HS-27A (cell line): ENCODE data around the gene TAF3.
"Not testable (repeated sequence)": the region's sequence is repeated elsewhere in the genome, so short reads cannot be mapped to it uniquely, and the experiment has no call there.

Experiments used
- DNase-seq: peaks from one replicate; pipeline ENCODE4 v3.0.0-alpha.2; 2012; ENCODE audit warnings: low read depth, missing footprints

Gene TAF3

DNA sequence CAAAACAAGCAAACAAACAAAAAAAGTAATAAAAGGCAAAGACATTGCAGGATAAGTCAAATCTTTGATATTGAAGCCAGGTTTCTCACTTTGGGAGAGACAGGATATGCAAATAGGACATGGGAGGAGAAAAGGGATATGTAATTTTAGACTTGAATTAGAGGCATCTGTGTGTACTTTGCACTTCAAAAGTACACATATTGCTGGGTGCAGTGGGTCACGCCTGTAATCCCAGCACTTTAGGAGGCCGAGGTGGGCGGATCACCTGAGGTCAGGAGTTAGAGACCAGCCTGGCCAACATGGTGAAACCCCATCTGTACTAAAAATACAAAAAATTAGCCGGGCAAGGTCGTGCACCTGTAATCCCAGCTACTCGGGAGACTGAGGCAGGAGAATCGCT, 6.6 kb upstream of the TAF3 start:
- DNase-seq, result not testable (repeated sequence)

DNA sequence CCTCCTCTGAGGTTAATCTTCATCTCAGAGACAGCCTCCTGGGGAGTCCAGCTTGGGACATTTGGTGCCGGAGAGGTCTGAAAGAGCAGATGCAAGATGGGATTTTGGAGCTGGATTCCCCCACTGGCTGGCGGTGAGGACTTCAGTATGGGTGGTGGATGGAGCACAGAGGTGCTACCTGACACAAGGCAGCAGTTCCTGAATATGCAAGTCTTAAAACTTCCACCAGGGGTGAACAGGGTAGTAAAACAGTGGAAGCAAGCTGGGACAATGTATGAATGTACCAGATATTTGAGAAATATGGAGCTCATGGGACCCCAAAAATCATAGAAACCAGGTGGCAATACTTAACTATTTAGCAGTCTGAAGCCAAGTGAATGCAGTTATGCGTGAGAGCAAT, 4.8 kb upstream of the TAF3 start:
- no peak for DNase-seq

DNA sequence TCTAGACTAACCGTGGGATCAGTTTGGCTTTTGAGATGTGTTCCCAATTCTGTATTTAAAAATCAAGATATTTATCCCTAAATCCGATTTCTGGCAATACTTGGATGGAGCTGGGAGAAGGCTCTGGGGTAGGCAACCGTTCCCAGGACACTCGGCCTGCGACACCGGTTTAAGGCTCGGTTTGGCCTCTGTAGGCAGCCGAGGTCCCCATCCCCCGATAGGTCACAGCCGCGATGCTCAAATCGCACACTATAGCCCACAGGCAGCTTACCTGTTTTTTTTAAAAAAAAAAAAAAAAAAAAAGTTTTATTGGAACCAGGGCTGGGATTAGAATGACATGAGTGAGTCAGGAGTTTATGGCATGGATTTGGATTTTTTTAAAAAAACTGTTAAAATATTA, 729 bp upstream of the TAF3 start:
- no peak for DNase-seq

DNA sequence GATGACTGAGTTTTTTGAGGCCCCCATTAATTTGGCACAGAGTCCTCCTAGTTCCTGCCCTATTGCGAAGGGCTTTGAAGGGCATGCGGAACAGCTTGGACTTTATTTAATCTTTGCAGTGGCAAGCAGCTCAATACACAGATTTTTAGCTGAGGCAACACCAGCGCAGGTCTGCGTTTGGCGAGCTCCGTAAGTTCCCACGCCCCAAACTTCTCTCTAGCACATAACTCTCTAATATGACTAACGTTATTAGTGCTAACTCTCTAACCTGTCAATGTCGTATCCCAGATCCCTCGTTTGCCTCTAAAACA, 366 bp upstream of the TAF3 start:
- no peak for DNase-seq

DNA sequence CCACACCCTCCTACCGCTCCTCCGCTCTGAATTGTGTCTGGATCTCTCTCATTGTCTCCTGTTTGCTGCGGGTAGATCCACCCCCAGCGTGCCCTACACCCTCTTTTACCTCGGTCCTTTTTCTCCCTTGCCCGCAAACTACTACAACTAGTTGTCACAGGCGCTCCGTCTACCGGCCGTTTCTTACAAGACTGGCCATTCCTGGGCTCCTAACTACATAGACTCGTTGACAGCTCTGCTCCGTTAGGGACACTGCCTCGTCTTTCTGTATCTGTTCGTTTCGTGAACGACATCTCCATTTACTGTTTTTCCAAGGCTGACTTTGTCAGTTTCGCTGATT, 786 bp downstream of the TAF3 start:
- no peak for DNase-seq

DNA sequence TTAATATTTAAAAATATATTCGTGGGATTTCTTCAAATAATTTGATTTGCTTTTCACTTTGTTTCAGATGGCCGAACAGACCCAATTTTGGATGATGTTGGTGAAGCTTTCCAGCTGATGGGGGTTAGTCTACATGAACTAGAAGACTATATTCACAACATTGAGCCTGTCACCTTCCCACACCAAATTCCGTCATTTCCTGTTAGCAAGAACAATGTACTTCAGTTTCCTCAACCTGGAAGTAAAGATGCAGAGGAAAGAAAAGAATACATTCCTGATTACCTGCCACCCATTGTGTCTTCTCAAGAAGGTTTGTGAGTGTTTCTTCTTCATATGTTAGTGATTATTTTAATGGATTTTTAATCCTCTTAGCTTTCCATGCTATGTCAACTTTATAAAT, 5.9 kb downstream of the TAF3 start:
- DNase-seq, result no peak

DNA sequence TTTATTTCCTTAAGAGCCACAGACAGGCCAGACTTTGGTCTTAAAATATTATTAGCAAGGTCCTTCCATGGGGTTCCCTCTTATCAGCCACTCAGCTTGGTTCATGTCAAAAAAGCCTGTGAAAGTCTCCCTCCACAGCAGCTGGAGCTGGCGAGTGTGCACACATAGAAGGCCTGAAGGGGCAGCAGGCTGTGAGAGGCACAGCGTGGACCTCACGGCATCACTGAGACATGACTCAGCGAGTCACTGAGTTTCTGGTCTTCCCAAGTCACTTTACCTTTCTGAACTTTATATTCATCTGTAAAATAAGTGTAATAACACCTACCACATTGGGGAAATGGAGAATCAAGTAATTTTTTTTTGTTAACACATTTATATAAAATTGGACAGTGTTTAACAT, 8.7 kb downstream of the TAF3 start:
- DNase-seq, result no peak

DNA sequence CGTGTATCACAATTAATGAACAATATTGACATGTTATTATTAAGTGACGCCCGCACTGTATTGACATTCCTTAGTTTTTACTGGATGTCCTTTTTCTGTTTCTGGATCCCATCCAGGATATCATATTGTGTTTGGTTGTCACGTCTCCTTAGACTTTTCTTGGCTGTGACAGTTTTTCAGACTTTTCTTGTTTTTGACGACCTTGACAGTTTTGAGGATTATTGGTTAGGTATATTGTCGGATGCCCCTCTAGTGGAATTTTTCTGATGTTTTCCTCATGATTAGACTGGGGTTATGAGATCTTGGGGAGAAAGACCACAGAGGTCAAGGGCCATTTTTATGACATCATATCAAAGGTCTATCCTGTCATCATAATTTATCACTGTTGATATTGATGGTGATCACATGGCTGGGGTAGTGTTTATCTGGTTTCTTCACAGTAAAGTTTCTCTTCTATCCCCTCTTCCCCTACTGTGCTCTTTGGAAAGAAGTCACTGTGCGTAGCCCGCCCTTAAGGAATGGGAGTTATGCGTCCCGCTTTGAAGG, 11.1 kb downstream of the TAF3 start:
- no peak for DNase-seq

DNA sequence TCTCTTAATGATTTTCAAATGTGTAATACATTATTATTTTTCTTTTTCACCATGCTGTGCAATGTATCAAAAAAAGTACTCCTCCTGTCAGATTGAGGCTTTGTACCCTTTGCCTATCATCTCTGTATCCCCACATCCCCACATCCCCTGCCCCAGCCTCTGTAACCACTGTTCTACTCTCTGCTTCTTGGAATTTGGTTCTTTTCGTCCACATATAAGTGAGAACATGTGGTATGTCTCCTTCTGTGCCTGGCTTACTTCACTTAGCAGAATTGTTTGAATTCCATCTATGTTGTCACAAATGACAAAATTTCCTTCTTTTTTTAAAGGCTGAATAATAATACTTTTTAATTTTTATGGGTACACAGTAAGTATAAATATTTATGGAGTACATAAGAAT, 13.8 kb downstream of the TAF3 start:
- no peak for DNase-seq

DNA sequence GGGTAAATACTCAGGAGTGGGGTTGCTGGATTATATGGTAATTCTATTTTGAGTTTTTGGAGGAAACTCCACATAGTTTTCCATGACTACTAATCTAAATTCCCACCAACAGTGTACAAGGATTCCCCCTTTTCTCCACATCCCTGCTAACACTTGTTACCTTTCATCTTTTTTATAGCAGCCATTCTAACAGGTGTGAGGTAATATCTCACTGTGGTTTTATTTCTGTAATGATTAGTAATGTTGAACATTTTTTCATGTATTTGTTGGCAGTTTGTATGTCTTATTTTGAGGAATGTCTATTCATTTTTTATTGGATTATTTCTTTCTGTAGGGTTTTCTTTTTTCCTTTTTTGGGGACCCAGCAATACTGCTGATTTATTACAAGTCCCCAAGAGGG, 14.9 kb downstream of the TAF3 start:
- DNase-seq, result no peak

DNA sequence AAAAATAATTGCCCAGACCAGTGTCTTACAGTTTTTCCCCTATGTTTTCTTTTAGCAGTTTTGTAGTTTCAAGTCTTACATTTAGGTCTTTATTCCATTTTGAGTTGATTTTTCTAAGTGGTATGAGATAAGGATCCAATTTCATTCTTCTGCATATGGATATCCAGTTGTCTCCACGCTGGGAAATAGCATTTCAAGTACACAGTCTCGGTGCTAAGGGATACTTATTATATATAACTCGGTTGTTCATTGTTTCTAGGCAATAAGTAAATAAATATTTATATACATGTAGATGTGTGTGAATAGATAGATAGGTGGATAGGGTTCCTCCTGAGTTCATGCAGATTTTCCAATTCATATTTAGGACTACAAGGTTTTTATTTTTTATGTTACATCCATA, 16.0 kb downstream of the TAF3 start:
- DNase-seq, result no peak

DNA sequence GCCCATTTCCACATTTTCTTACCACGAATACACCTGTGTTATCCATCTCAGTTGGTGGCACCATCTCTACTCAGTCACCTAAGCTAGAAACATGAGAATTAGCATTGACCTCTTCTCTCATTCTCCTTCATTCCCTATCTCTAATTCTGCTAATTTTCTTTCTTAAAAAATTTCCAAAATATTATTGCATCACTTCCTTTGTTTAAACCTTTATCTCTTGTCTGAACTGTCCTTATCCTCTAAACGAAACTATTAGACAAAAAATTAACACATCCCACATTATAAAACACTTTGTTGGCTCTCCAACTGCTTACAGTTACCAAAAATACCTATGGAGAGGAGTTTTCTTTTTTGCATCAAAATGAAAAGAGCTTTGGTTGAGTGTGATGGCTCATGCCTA, 18.3 kb downstream of the TAF3 start:
- no peak for DNase-seq

DNA sequence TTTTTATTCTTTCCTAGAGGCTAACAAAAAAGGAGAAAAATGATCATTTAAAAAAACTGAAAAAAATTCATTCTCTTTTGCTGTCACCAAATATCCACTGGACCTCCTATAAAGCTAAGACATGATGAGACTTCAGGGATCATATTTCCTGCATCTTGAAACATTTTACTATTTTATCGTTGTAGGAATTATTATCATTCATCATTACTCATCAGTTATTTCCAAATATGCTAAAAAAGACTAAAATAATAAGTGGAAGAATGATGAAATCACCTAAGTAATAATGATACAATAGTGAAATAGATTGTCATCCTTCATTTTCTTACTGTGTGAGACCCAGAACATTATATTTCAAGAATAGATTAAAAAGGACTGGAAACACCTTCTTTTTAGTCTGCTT, 28.3 kb downstream of the TAF3 start:
- no peak for DNase-seq

DNA sequence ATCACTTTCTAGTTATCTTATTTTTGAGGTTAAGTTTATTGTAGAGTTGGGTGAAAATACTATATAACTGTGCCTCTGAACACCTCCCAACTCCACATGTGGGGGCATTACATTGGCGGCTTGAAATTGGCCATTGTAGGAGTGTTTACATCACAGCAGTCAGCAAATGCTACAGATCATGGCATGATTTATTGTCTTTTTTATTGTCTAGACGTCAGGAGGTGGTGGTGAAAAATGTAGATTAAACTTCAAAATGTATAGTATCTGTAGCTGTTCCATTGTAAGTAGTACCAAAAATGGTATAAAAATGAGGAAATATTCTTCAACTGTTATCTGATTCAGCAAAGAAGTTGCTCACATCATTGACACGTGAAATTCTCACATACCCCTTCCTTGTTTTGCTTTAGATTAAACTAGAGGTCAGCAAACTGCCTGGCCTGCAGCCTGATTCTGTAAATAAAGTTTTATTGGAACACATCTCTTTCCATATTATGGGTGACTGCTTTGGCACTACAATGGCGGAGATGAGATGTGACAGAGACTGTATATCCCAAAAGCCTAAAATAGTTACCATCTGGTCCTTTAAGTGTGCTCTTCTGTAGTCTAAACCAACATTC, 35.0 kb downstream of the TAF3 start:
- no peak for DNase-seq

DNA sequence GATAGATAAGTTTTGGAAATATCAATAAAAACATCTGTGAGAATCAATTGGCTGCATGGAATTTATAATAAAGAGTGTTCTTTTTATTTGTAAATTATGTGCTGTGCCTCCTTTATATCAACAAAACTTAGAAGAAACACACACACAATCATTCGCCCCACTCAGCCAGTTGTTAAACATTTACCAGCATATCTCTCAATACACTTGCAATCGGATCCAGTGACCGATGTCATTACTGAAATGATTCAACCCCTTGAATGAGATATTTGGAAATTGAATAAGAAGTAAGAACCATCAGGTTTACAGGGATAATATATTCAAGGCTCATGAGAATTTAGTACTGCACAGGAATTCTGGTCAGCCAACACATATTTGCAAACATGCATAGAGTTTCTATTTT, 35.6 kb downstream of the TAF3 start:
- DNase-seq, result no peak

DNA sequence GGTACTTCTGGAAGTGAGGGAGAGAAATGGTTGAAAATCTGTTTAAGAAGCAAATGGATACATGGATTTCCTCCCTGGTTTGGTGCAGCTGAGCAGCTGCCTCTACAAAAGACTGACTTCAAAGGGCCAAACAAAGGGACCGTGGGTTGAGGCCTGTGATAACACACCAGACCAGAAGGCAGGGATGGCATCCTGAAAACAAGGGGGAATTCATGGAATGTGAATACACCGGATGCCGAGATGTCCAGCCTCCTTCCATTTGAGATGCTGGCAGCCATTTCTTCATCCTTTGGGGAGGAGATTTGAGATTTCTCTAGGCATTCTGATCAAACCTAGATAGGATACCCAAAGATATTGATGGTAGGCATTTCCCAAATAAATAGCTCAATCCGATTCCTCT, 36.9 kb downstream of the TAF3 start:
- DNase-seq, result no peak

DNA sequence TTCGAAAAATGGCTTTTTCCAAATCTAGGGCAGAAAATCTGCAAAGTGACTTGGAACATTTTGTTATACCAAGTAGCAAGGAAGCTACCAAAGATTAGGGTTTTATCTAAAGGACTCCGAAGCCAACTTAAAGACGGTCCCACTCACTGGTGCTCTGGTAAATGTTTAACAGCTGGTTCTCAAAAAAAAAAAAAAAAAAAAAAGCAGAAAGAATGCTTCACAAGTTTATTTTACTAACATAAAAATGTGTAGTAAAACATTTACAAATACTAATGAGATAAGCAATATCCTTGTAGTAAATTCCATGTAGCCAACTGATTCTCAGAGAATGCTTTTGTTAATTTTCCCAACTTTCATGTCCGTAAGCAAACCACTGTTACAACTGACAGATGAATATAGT, 38.4 kb downstream of the TAF3 start:
- DNase-seq, result no peak

DNA sequence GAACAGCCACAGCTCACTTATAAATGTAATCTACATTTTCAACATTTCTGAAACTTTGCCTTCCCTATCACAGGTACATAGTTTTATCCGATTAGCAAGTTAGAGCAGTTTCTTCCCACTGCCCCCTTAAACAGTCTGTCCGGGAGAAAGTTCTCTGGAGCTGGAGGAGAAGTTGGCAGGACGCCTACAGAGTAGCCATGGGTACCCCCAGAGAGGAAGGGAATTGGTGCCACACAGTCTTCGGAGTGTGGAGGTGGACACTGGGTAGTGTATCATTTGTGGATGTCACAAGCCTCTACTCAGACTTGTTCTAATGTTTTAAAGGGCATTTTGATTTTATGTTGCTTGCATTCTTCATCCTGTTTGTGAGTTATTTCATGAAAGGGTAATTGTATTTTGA, 39.0 kb downstream of the TAF3 start:
- no peak for DNase-seq

DNA sequence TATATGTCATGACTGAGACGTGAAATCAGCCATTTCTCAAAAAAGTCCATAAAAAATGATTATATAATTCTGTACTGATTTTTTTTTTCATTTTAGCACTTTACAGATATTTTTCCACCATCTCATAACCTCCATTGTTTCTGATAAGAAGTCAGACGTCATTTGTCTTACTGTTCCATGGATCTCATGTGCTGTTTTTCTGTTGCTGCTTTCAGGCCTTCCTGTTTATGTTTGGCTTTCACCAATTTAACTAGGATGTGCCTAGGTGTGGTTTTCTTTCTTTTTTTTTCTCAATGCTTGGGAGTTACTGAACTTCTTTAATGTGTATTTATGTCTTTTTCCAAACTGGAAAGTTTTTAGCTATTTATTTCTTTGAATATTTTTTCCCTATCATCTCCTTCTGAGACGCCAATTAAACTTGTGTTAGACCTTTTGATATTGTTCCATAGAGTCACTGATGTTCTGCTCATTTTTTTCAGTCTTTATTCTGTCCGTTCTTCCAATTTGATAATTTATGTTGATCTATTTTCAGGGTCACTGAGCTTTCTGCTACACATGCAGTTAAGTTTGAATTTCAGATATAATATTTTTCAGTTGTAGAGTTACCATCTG, 43.3 kb downstream of the TAF3 start:
- DNase-seq, result no peak

DNA sequence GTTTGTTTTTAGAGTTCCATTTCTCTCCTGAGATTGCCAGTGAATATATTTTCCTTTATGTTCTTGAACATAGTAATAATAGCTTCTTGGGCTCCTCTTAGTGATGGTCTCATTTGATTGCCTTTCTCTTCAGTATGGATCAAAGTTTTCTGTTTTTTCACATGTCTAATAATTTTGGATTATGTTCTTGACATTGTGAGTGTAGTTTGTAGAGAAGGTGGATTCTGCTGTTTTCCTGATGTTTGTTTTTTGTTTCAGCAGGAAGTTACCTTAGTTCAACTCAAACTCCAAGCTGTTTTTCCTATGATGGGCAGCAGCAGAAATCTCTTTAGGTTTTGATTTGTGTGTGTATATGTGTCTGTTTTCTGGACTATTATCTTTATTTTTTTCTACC, 43.8 kb downstream of the TAF3 start:
- no peak for DNase-seq

DNA sequence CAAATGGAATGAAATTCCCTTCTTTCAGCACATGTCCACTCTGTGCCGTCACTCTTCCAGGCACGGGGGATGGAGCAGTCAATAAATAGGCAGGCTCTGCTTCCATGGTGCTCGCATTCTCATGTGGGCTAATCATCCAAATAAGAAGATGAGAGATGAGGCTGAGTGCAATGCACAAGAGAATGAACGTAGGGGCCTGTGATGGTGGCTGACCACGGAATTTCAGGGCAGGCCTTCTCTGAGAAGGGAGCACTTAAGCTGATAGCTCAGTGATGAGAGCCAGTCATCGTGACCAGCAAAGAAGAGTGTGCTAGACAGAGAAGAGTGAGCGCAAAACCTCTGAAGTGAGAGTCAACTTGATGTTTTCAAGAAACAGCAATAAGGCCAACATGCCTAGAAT, 47.9 kb downstream of the TAF3 start:
- no peak for DNase-seq

DNA sequence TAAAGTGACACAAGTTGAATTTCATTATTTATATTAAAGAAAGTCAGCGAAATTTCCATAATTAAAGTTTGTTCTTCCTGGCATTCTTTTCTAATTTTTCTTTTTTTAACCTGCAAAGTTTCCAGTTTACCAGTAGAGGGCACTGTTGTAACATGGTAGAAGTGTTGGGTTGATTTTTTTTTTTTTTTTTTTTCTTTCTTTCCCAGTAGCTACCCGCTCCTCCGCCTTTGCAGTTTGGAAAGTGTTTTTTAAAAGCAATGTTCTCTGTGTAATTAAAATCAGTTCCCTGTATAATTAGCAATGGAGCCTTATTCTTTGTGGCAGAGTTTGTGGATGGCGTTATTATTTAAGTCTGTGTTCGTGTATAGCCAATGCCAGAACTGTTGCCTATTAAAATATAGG, 53.7 kb downstream of the TAF3 start:
- DNase-seq, result no peak

DNA sequence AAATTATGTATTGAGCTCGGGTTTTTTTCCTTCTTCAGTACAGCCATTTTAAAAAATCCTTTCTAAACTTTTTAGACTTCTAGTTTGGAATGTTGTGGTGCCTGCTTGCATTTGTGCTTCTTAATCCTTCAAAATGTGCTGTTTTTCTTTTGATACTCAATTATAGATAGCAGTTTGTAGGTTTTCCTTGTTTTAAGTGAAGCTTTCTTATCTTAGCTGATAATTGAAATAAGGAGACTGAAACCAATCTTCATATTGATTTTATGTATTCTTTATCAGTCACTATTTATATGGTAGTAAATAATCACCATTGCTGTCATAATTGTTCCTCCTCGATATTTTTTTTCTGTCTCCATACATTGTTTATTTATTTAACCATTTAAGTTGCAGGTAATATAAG, 56.6 kb downstream of the TAF3 start:
- DNase-seq, result no peak

DNA sequence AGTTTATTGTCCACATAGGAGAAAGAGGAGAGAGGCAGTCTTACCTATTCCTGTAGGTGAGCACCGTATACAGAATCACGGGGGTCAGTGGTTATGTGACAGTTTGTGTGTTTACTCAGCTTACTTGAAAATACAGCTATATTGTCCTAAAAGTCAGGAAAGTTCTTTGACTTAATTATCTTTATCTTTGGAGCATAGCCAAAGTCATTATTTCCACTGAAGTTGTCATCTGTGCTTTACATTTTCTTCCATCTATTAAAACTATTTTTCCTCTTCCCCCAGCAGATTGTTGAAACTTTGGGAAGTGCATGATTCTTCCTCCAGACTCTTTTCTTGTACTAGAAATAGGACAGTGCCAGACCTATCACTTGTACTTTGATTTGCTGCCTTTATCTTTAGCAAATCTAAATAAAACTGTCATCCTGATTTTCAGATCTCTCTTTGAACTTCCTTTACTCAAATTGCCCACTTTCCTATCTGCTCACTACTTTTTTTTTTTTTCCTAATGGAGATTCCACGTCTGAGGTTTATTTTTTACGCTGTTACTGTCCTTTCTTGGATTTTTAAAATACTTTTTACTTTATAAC, 58.3 kb downstream of the TAF3 start:
- no peak for DNase-seq
